ENCODE results near the gene CEP128.

CEP128 gene

DNA sequence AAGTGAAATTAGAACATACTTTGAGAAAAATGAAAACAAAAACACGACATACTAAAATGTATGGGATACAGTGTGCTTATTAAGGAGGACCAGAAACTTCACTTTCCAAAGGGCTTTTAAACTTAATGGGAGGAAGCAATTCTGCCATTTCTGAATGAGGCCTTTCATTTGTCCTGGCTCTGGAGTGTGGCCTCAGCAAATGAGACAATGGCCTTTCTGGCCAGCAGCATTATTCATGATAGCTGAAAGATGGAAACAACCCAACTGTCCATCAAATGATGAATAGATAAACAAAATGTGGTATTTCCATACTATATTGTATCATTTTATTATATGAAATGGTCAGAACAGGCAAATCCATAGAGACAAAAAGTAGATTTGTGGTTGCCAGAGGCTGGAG lies 338.6 kb downstream of the CEP128 start:
- no peak for DNase-seq

DNA sequence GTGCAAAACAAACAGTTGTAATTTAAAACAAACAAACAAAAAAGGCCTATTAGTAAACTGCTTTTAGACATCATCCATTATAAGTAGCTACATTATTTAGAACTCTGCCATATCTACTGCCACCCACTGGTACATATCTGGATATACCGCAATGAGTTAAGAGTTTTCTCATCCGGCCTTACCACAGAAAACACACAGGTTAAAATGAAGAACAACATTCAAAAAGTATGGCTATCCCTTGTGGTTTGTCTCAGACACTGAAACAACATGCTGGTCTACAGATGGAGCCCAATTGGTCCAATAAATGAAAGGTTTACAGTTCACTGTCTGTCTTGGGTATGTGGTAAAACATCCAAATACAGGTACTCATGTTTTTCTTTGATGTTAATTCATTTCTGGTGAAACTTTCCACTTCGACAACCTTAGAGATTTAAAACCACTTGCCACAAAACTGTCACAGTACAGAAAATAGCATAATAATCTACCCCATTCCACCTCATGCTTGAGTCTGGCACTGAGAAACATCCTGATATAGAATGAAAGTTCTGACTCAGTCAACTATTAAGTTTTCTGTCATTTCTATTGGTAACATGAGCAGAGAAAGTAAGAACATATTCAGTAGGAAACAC lies 354.3 kb downstream of the CEP128 start:
- peak; percentile 7 for DNase-seq

DNA sequence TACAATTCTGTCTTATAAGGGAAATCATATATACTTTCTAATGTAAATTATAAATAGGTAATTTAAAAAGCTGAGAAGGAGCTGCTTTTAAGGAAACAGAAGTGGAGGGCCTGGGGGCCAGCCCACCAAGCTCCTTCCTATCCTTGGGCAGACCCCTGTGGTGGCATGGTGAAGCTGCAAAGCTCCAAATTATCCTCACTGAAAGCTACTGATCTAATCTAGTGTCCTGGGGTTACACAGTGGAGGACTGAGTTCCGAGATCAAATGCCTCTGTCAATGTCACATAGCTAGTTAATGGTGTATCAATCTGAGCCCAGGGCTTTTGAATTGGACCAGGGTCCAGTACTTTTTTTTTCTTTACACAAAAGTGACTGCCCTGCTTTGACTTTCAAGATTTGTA lies 355.4 kb downstream of the CEP128 start:
- no peak for DNase-seq

DNA sequence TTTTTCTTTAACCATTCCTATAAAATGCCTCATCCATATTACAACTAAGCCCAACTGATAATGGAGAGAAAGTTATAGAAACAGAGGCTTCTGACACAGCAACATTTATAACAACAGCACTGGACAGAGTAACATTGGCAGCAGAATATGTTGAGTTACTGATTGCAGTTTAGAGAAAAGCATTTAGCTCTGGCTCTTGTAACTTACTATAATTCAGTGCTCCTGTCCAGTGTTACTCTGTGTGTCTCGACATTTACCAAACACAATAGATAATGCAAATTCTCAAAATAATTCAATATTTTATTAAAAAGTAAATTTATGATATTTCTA lies 356.1 kb downstream of the CEP128 start:
- no peak for DNase-seq

DNA sequence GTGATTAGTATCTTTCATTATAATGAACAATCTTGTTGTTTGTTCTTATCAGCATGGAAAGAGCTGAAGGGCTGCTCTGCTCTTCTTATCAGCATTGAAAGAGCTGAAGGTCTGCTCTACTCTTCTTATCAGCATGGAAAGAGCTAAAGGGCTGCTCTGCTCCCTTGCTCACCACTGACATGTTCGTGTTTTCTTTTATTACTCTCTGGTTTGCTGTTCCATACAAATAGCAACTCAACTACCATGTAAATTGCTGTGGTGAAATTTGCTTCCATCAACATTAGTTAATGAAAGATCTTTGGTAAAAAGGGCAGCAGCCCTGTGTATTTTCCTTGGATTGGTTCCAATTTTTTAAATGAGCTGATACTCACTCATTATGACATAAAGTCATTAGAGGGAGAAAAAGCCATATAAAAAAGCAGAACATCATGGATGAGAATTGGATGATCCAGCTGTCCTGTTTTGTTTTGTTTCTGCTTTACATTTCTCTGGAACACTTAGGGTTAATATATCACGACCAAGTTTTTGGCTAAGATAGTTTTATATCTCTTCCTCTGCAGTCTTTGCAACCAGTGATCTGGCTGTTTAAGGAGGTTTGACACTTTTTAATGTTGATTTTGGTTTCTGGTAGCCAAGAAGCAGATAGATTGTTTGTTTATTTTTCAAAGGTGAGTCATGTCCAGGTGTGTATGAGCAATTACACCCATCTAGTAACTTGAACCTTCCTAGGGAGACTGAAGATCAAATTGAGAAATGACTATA lies 356.6 kb downstream of the CEP128 start:
- DNase-seq: no peak

DNA sequence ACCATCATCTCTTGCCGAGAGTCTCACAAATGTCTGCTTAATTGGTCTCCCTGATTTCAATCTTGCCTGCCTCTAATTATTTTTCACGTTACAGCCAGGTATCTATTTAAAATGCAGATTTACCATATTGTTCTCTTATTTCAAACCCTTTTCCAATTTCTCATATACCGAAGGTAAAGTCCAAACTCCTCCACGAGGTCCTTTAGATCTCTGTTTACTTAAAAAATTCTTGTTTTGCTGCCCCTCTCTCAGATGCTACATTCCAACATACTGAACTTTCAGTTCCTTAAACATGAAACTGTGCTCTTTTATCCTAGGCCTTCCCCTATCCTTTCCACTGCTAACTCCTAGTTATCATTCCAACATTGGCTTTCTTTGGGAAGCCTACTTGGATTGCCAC lies 363.9 kb downstream of the CEP128 start:
- DNase-seq: no peak

DNA sequence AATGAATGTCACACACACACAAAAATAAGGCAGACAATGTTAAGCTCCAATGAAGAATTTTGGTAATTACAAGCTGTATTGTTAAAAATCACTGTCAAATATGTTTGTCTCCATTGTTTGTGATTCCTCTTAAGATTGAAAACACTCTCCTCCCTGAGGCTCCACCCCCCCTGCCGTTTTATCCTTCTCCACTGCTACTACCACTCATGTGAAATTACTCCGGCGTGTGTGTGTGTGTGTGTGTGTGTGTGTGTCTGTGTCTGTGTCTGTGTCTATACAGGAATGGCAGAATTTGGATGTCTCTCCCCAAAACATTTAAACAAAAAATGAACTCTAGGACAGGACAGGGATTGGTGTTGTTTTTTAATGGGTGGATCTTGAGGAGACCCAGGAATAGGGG lies 365.1 kb downstream of the CEP128 start:
- DNase-seq: no peak

DNA sequence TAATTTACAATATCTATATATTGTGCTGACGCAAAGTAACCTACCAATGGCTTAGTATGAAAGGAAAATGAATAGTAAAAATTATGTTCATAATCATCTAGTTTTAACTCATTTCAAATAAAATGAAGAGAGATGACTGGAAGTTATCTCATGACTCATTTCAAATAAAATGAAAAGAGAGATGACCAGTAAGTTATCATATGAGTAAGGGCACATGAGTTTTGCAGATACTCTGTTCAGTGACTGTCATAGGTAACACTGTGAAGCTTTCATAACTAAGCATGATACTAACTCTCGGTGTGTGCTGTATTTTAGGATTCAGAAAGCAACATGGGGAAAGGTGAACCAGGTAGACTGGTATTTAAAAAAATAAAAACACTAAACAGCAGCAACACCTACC lies 365.8 kb downstream of the CEP128 start:
- DNase-seq: no peak

DNA sequence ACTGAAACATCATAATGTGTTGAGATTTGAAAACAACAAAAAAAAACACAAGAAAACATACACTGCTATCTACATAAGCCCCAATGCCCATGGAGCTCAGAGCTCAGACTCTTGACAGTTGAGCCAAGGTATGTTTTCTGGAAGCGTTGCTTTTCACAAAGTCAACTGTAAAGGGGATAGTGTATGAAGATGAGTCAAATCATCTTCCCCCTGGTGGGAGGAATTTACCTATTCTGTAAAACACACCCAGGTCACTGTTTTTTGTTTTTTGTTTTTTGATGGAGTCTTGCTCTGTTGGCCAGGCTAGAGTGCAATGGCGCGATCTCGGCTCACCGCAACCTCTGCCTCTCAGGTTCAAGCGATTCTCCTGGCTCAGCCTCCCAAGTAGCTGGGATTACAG lies 368.9 kb downstream of the CEP128 start:
- no peak for DNase-seq

DNA sequence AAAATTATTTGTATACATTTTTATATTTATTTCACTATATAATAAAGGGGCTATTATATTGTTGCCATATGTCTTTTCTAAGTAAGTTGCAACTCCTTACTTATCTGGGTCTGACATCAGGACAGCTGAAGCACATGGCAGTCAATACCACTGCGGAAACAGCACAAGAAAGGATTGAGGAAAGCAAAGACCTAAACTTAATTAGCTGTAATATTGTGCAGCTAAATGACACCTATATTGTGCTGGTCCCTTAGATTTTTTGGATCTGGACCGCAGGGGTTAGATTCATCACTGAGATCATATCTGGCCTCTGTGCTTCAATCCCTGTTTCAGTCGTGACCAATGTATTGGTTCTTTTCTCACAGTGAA lies 370.6 kb downstream of the CEP128 start:
- DNase-seq: no peak

DNA sequence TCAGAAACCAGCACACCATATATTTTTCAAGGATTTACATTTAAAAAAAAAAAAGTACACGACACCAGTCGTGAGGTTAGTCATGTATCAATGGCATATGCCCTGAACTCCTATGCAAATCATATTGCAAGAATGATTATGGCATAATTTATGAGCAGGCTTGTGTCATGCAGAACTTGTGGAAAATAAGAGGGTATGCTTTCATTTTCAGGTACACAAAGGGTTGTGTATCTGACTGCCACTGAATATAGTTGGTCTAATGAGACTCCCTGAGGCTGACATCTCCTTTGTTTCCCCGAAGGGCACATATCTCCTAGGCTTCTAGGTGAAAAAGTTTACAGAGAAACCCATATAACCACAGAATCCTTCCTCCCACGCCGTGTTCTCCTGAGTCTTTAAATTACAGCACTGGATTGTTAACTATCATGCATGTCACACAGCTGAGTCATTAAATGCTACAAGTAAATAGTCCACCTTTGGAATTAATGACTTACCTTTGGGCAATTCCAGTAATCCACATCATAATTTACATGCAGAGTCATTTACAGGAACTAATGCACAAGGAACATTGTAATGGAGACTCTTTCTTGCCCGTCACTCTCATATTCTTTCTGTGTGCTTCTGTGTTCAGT lies 373.5 kb downstream of the CEP128 start:
- DNase-seq: no peak

DNA sequence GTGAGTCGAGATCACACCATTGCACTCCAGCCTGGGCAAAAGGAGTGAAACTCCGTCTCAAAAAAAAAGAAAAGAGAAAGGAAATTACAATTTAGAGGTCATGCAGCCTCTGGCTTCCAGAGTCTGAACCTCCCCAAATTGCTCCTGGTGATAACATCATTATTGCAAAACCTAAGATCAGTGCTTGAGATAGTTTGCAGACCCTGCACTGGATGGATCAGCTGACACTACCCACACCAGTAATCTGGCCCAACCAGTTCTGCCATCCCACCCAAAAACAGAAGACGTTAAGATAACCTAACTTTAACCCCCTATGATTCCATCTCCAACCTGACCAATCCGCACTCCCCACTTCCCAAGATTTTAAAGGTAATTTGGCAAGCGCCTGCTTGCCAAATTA lies 376.5 kb downstream of the CEP128 start:
- no peak for DNase-seq

DNA sequence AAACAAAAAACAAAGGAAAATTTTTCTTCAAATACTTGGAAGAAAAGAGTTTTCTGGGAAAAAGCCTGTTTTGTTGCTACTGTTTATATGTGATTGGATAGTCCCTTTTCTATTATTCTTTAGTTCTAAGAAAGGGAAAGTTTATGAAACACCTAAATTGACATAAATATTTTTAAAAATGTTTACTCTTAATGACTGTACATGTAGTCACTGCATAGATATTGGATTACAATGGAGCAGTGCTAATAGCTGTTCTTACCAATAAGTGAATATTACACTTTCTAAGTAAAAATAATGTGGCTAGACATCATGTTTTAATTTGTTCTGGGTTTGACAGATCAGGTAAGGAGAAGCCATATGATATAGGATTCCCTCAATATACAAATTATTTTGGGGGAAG lies 377.5 kb downstream of the CEP128 start:
- no peak for DNase-seq

DNA sequence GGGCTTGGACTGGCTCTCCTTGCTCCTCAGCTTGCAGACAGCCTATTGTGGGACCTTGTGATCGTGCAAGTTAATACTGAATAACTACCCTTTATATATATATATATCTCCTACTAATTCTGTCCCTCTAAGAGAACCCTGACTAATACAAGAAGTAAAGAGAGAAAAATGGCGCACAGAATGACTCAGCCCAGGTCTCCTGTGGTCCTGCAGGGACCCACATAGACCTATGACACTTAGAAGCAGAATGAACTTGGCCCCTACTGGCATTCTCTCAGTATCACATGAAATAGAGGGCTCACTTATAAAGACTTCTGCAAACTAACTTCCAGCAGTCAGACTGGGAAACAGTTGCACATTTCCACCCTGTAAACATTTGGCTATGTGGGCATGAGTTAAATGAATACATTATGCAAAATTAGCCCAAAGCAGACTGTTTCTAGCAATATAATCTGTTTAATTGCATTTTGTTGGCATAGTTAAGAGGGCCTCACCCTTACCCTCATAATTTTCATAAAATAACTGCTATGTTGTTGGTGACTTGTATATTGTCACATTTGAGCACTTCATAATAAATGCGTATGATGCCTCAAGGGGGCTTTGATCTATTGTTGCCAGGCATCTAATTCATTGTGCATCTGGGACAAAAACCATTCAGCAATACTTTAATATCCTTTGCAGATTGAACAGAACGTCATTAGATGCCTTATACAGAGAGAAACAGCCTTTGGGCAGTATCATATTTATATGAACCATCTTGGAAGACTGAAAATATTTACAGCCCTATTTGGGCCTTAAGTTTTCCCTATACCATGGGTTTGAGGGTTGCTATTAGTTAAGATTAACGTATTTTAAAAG lies 380.5 kb downstream of the CEP128 start:
- no peak for DNase-seq

DNA sequence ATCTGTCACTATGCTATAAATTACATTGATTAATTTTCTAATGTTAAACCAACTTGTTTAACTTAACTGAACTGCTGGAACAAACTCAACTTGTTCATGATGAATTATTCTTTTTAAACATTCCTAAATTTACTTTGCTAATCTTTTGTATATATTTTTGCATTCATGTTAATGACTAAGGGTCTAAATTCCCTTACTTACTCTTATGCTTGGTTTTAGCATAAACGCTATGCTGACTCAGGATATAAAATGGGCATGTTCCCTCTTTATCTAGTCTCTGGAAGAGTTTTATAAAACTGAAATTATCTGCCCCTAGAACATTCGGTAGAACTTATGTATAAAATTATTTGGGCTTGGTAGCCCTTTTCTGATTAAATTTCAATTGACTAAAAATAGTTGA lies 387.4 kb downstream of the CEP128 start:
- DNase-seq: no peak

DNA sequence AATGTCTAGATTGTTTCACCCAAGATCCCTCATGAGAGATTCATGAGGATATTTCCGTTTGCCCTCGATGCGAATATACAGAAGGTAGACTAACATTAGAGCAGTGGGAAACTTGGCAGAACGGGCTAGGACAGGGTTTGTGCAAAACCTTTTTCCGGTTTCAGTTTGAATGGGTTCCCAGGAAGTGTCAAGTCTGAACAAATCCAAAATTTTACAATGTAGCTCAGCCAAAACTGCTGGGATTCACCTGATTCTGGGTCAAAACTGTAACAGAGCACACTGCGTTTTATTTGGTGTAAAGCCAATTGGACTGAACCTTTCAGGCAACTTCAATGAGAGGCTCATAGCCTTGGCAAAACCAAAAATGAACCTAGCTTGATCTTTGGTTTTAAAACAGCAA lies 392.4 kb downstream of the CEP128 start:
- DNase-seq: no peak

DNA sequence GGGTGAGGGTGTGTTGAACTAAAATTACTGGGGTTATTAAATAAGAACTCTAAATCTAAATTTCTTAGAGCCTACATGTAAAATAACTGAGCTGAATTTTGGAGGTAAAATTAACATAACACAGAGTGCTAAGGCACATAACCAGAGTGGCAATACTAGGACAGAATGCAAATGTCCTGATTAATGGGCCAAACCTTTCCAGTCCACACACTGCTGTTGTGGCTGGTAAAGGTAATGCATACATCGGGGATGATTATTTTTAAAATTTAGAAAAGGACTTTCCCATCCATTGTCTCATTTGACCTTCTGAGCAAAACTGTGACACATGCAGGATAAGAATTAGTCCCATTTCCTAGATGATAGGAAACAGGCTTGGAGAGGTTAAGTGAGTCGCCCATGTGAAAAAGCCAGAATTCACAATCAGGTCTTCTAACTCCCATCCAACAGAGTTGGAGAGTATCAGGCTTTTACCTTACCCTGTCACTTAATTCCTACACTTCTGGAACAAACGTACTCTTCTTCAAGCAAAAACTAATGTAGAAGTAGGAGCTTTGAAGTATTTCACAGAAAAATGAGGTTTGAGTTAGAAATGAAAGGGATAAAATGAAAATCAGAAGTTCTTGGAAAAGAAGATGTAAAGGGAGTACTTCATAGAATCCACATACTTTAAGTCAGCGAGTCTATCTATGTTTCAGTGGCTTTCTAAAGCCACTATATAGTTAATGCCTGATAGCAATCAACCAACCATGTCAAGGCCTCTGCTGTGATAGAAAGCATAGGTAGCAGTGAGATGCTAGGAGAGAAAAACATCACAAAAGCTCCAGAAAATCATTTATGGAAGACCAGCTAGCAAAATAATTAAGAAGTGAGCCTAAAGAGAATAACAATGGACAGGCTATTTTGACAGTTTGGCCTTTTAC lies 395.3 kb downstream of the CEP128 start:
- DNase-seq: no peak

DNA sequence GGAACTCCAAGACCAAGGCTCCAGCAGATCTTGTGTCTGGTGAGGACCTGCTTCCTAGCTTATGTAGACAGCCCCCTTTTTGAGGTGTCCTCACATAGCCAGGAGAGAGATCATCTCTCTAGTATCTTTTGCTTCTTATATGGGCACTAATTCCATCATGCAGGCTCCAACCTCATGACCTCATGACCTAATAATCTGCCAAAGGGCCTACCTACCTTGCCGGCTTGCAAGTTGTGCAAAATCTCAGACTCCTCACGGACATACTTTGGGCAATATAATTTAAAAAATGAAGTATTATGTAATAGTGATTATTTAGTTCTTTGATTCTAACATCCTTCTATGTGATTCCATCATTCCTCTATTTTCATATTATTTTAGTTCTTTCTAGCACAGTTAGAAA lies 397.2 kb downstream of the CEP128 start:
- no peak for DNase-seq

DNA sequence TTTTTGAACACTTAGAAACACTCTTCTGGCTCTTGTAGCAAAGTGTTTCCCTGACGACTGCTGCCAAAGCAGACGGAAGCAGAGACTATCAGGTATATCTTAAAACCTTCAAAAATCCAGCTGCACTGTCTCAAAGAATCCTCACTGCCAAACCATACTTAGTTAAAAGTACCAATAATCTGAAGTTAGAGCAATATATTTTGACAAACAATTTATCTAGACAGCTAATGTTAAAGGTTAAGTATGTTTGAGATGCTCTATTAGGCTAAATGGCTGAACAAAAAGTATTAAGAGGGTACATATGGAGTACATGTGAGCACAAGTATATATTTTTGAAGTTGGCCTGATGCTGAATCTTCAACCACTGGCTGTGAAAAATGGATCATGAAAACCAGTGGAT lies 398.3 kb downstream of the CEP128 start:
- DNase-seq: no peak

DNA sequence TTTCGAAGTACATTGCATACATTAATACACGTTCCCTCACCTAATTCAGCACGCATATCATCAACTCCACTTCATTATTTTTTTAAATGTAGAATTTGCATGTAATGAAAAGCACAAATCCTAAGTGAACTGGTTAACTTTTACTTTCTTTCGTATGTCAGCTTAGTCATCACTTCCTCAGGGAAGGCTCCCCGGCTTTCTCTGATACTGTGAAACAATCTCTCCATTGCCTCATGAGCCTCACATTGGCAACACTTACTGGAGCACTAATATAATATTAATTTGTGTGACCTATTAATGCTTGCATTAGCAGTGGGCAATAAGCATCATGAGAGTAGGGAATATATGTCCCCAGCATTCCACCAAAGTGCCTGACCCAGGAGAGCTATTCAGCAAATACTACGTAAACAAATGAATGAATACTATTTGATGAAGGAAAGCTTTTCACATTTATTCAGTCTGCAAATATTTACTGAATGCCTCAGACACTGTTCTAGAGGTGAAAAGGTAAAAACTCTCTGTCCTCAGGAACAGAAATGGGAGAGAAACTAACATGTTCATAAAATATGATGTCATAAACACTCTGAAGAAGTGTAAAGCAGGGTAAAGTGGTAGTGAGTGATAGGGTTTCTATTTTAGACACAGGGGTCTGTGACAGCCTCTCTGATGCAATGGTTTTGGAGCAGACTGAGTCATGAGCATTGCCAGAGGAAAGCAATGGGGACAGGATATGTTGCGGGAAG lies 402.7 kb downstream of the CEP128 start:
- no peak for DNase-seq

DNA sequence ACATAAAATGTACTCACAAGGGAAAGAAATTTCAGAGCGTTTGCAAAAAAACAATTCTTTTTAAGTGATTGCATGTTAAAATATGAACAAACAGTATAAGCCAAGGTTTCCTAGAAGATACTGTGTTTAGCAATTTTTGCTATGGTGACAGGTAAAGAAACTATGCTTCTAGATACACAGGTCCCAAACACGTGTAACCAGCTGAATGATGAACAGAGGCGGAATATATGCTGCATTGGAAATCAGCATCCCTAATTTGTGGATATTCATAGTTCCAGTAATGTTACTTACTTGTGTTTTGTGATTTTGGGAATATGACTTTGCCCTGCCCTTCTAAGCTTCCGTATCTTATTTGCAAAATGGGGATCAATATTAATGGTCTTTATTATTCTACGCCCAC lies 403.9 kb downstream of the CEP128 start:
- DNase-seq: no peak

DNA sequence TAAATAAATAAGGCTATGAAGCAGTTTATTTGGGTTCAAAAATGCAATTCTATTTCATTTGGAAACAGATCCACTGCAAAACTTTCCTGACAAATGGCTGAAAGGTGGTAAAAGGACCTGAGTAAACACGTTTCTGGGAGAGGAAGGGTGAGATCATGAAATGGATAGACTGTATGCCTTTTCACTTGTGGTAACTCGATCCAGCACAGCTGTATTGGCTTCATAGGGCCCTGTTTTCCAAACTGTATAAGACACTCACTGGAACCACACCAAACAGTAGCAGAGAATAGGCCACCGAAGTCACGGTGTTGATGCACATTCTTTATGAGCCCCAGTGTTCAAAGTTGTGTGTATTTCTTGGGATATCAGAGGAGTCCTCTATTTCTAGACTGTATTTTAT lies 405.1 kb downstream of the CEP128 start:
- no peak for DNase-seq
